IMR-90 (cell line): ENCODE results near the gene CHN2. TPM values are rescaled to one million over a fixed set of nuclear protein-coding genes. Genes with fewer than 3 reads are reported as not detected.

Source experiments
- ATAC-seq: fragments of 200-7000 bp; cut with Tn5 transposase; 2 replicates; pipeline ENCODE4 v1.9.1; 2020; ENCODE audit warnings: low read depth, mild to moderate bottlenecking, moderate library complexity
- BruUV-seq: library from RNA; stranded (reverse); fragments of 400-500 nt; replicated peaks from 2 replicates; lab custom pipeline; 2021; lab: Mats Ljungman, UMichigan
- CTCF ChIA-PET: fragments of 300-600 bp; formaldehyde crosslinking; extraction: SDS; loops from one replicate; lab custom pipeline; 2021; ENCODE audit warnings: antibody characterized with exemption; lab: Yijun Ruan, JAX
- POLR2A ChIA-PET: fragments of 300-600 bp; sonication (Branson Sonifier 250); formaldehyde crosslinking; loops from one replicate; lab custom pipeline; 2022; ENCODE audit warnings: antibody characterized with exemption; ENCODE audit not compliant: unreplicated experiment; lab: Charles Lee
- DNase-seq: peaks from one replicate; pipeline ENCODE4 v3.0.0; 2013
- H2AFZ ChIP-seq: replicated peaks from 2 replicates; pipeline ENCODE3; 2013; ENCODE audit warnings: low read length, mild to moderate bottlenecking; ENCODE audit not compliant: poor library complexity
- H2AK5ac ChIP-seq: 2 replicates; pipeline ENCODE4 v1.6.1; 2013; ENCODE audit warnings: low read depth, low read length, inconsistent platforms
- H2AK9ac ChIP-seq: replicated peaks from 2 replicates; pipeline ENCODE3; 2013; ENCODE audit warnings: mild to moderate bottlenecking, low read depth, low read length, moderate library complexity; ENCODE audit not compliant: poor library complexity
- H2BK120ac ChIP-seq: 2 replicates; pipeline ENCODE4 v1.6.1; 2013; ENCODE audit warnings: low read depth, low read length, inconsistent platforms
- H2BK15ac ChIP-seq: 3 replicates; pipeline ENCODE4 v1.6.1; 2013; ENCODE audit warnings: low read depth, low read length, inconsistent platforms
- H2BK20ac ChIP-seq: 2 replicates; pipeline ENCODE4 v1.6.1; 2013; ENCODE audit warnings: low read depth, mild to moderate bottlenecking, inconsistent platforms, low read length, moderate library complexity
- H2BK5ac ChIP-seq: 2 replicates; pipeline ENCODE4 v1.6.1; 2013; ENCODE audit warnings: mild to moderate bottlenecking, low read depth, low read length, inconsistent platforms; ENCODE audit not compliant: poor library complexity, severe bottlenecking
- H3K14ac ChIP-seq: replicated peaks from 2 replicates; pipeline ENCODE4 v1.6.1; 2013; ENCODE audit warnings: low read depth, low read length, inconsistent platforms
- H3K18ac ChIP-seq: 2 replicates; pipeline ENCODE4 v1.6.1; 2013; ENCODE audit warnings: low read depth, low read length, control low read depth
- H3K23ac ChIP-seq: 2 replicates; pipeline ENCODE4 v1.6.1; 2013; ENCODE audit warnings: low read depth, low read length, inconsistent platforms
- H3K27ac ChIP-seq: 2 replicates; pipeline ENCODE4 v1.5.1; 2013; ENCODE audit warnings: mild to moderate bottlenecking, control low read depth, low read length; ENCODE audit not compliant: insufficient read depth
- H3K27me3 ChIP-seq: 2 replicates; pipeline ENCODE4 v1.6.1; 2013; ENCODE audit warnings: low read length; ENCODE audit not compliant: control insufficient read depth, insufficient read depth
- H3K36me3 ChIP-seq: 2 replicates; pipeline ENCODE4 v1.6.1; 2013; ENCODE audit warnings: low read length, mixed read lengths; ENCODE audit not compliant: control insufficient read depth, insufficient read depth
- H3K4ac ChIP-seq: 2 replicates; pipeline ENCODE4 v1.6.1; 2013; ENCODE audit warnings: low read depth, low read length, inconsistent platforms
- H3K4me1 ChIP-seq: 2 replicates; pipeline ENCODE4 v1.6.1; 2013; ENCODE audit warnings: low read length, mixed read lengths; ENCODE audit not compliant: control insufficient read depth, insufficient read depth
- H3K4me2 ChIP-seq: 2 replicates; pipeline ENCODE4 v1.6.1; 2013; ENCODE audit warnings: low read depth, mild to moderate bottlenecking, control low read depth, low read length, moderate library complexity
- H3K4me3 ChIP-seq: 2 replicates; pipeline ENCODE4 v1.5.1; 2013; ENCODE audit warnings: low read depth, mild to moderate bottlenecking, control low read depth, low read length, moderate library complexity; ENCODE audit not compliant: insufficient read depth
- H3K56ac ChIP-seq: 2 replicates; pipeline ENCODE4 v1.6.1; 2013; ENCODE audit warnings: low read length, inconsistent platforms; ENCODE audit not compliant: insufficient read depth; ENCODE audit errors: extremely low read depth
- H3K79me1 ChIP-seq, 2 experiments: 2 replicates each; pipeline ENCODE4 v1.6.1; 2013; ENCODE audit warnings: low read length in 2 of 2, inconsistent platforms in 1 of 2, low read depth in 1 of 2
- H3K9ac ChIP-seq: 2 replicates; pipeline ENCODE4 v1.6.1; 2013; ENCODE audit warnings: low read depth, low read length, control low read depth
- H3K9me1 ChIP-seq: 2 replicates; pipeline ENCODE4 v1.6.1; 2013; ENCODE audit warnings: low read length, inconsistent platforms; ENCODE audit not compliant: insufficient read depth
- H3K9me3 ChIP-seq: 2 replicates; pipeline ENCODE4 v1.6.1; 2013; ENCODE audit warnings: low read length; ENCODE audit not compliant: control insufficient read depth, insufficient read depth
- H4K20me1 ChIP-seq: 2 replicates; pipeline ENCODE4 v1.6.1; 2013; ENCODE audit warnings: low read length, inconsistent platforms; ENCODE audit not compliant: insufficient read depth
- H4K5ac ChIP-seq: 2 replicates; pipeline ENCODE4 v1.6.1; 2013; ENCODE audit warnings: mild to moderate bottlenecking, low read depth, low read length, control low read depth
- H4K8ac ChIP-seq, 2 experiments: 2 replicates each; pipeline ENCODE4 v1.6.1; 2013; ENCODE audit warnings: low read depth in 2 of 2, low read length in 2 of 2, control low read depth in 1 of 2, inconsistent platforms in 1 of 2
- H4K91ac ChIP-seq: 2 replicates; pipeline ENCODE4 v1.6.1; 2013; ENCODE audit warnings: low read depth, low read length, inconsistent platforms; ENCODE audit not compliant: insufficient read depth
- RFX5 ChIP-seq: IDR thresholded peaks from 2 replicates; pipeline ENCODE4 v1.8.0; 2012; ENCODE audit warnings: low read depth, mild to moderate bottlenecking, low read length, moderate library complexity
- WGBS, 2 experiments: methylation state at CpG; one replicate each; pipeline versions ENCODE4 v1.1.5 to v1.1.7; 2013; ENCODE audit warnings: missing lambda C conversion rate in 2 of 2; ENCODE audit not compliant: insufficient read length in 1 of 2; ENCODE audit errors: extremely low coverage in 2 of 2; 5-methylcytosine and 5-hydroxymethylcytosine counted together
- dilution Hi-C: fragments of 300-500 bp; cut with HindIII; formaldehyde crosslinking; loops from one replicate; pipeline ENCODE4 v1.14.3; 2018; ENCODE audit warnings: low sequenced_read_pairs; ENCODE audit not compliant: unreplicated experiment
- in situ Hi-C: fragments of 300-500 bp; cut with MboI; formaldehyde crosslinking; loops from 3 replicates; pipeline ENCODE4 v1.14.3; 2019; ENCODE audit warnings: low sequenced_read_pairs, inconsistent platforms, mixed read lengths
- intact Hi-C: fragments of 100-400 bp; cut with micrococcal nuclease; formaldehyde crosslinking; loops from 2 replicates; pipeline ENCODE4 v1.10.0; 2022
- polyA plus RNA-seq, 3 experiments: library from polyadenylated mRNA; depleted of rRNA; stranded (reverse); fragments of >200 nt; gene quantifications; 2 replicates each; pipeline ENCODE4 v1.2.3, GENCODE V29; 2012; ENCODE audit warnings: low replicate concordance in 1 of 3
- total RNA-seq: library from RNA; depleted of rRNA; stranded (reverse); fragments of >200 nt; gene quantifications from 2 replicates; pipeline ENCODE4 v1.2.3, GENCODE V29; 2012

CHN2 gene
- total and polyA plus RNA-seq, 2 of the 4 experiments (the other 2 are of a cell fraction) = not detected

DNA sequence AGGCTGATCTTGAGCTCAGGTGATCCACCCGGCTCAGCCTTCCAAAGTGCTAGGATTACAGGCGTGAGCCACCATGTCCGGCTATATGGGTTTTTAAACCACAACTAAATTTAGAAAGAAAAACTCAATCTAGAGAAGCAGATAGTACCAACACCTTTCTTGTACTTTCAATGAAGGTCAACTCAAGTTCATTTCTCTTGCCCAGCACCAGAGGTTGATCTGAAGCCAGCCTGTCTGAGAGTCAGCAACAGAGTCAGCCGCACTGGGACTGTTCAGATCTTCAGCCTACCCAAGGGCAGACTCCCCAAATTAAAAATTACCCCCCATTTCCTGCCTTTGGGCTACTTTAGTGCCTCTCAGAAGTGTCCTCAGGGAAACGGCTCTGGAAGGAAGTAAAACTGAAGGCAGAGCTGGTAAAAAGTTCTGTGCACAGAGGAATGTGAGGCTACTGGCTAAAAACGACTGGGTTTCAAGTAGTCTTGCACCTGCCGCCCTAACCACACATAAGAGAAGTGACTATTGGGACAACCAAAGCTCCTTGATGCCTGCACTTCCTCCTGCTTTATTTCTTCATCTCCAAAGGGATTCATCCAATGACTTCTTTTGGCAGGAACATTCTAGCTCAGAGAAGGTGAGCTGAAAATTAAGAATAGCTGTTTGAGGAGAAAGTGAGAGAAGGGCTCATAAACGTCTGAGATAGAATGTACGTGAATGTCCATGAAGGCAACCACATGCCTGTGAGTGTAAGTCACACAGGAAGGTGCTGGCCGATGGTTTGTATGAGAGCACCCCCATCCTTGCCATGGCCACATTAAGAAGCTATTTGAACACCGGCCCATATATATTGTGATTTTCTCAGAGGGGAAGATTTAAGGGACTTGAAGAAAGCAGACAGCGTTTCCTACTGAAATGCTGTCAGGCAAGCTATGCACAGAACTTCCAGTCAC is 226.7 kb downstream of the CHN2 start:
- in situ Hi-C loops = no loop called here
- H2BK20ac ChIP-seq = no peak overlapping the region

More for the DNA sequence above, 226.7 kb downstream of the CHN2 start:
- Histone ChIP-seq H3K79me1 (no peaks in the 10 kb centered on the region), H3K36me3 (no peaks in the 10 kb centered on the region), H2AK9ac (no peak overlapping the region), H3K23ac (no peak overlapping the region), H3K9me3 (no peaks in the 10 kb centered on the region), H2BK120ac (no peak overlapping the region), H2AFZ (no peak overlapping the region), H3K14ac (no peak overlapping the region), H3K4me3 (no peak overlapping the region), H3K27ac (no peak overlapping the region), H4K8ac (no peak overlapping the region), H2AK5ac (no peak overlapping the region), H2BK15ac (no peak overlapping the region), H4K91ac (no peak overlapping the region), H3K9me1 (no peaks in the 10 kb centered on the region), H3K4me1 (no peaks in the 10 kb centered on the region), H3K4me2 (no peak overlapping the region), H4K5ac (no peak overlapping the region), H3K27me3 (no peaks in the 10 kb centered on the region), H4K20me1 (no peaks in the 10 kb centered on the region), H2BK5ac (no peak overlapping the region), H3K56ac (no peak overlapping the region), H3K4ac (no peak overlapping the region), H3K9ac (no peak overlapping the region), H3K18ac (no peak overlapping the region)
- ChIA-PET POLR2A (no interaction called here), CTCF (interaction anchor here (1.0 kb wide), 1 partner anchor 499 kb away, joined by 3 read pairs; no protein-coding TSS in a partner anchor)
- dilution Hi-C loops (no loop called here), intact Hi-C loops (no loop called here)
- 83% methylated on average over 3 of the region's 12 CpGs; no CpG with 5 or more reads in 1 of the 2 experiments for WGBS, 2 experiments
- DNase-seq (no peak), ATAC-seq (no peak)
- TF ChIP-seq RFX5 = no peak
- BruUV-seq = no TSS peak
